ENCODE results near the gene RAPGEF2. TPM values are rescaled to one million over a fixed set of nuclear protein-coding genes. Genes with fewer than 3 reads are reported as not detected.

The RAPGEF2 gene
- total RNA-seq, 2 donors from 2014 or later = 13.6 to 21.3 TPM

- H3K36me3 Mint-ChIP-seq (ENCODE audit: insufficient read depth in 2 of 2) = peaks cover 0 to 1% of the 10 kb centered on the region in 2 donors
- H3K4me1 Mint-ChIP-seq (ENCODE audit: low read depth) = peaks cover 19% of the 10 kb centered on the region
- H3K27ac Mint-ChIP-seq = peak overlapping the region; percentile 90
- no peak for ATAC-seq (replicated peaks in 1 of 2)
- peak overlapping the region in 1 of 2 donors; percentile 80 for H3K4me3 Mint-ChIP-seq
- no peak for DNase-seq
- H3K9me3 Mint-ChIP-seq = no peaks in the 10 kb centered on the region
- no peaks in the 10 kb centered on the region for H3K27me3 Mint-ChIP-seq (ENCODE audit: low read depth)
Observed at GRCh38 chr4:159126716-159127115, 23.8 kb downstream of the RAPGEF2 start.

- Mint-ChIP-seq H3K4me3 (no peak overlapping the region), H3K9me3 (no peaks in the 10 kb centered on the region), H3K4me1 (ENCODE audit: low read depth) (peaks cover 19% of the 10 kb centered on the region), H3K27ac (no peak overlapping the region), H3K27me3 (ENCODE audit: low read depth) (no peaks in the 10 kb centered on the region), H3K36me3 (ENCODE audit: insufficient read depth in 2 of 2) (peaks cover 0 to 1% of the 10 kb centered on the region in 2 donors)
- ATAC-seq (replicated peaks in 1 of 2) (no peak), DNase-seq (no peak)
Observed at GRCh38 chr4:159127745-159128518, 25.1 kb downstream of the RAPGEF2 start.

- DNase-seq = no peak
- no peaks in the 10 kb centered on the region for H3K36me3 Mint-ChIP-seq (ENCODE audit: insufficient read depth in 2 of 2)
- no peak for ATAC-seq (replicated peaks in 1 of 2)
- peaks cover 0 to 1% of the 10 kb centered on the region in 2 donors for H3K9me3 Mint-ChIP-seq
- peaks cover 23% of the 10 kb centered on the region for H3K4me1 Mint-ChIP-seq (ENCODE audit: low read depth)
- no peaks in the 10 kb centered on the region for H3K27me3 Mint-ChIP-seq (ENCODE audit: low read depth)
- H3K27ac Mint-ChIP-seq = no peak overlapping the region
- H3K4me3 Mint-ChIP-seq = no peak overlapping the region
Observed at GRCh38 chr4:159129814-159130550, 27.1 kb downstream of the RAPGEF2 start.

- H3K27me3 Mint-ChIP-seq (ENCODE audit: low read depth) = no peaks in the 10 kb centered on the region
- H3K4me3 Mint-ChIP-seq = no peak overlapping the region
- DNase-seq (no peak), ATAC-seq (replicated peaks in 1 of 2) (no peak)
- peaks cover 12% of the 10 kb centered on the region for H3K4me1 Mint-ChIP-seq (ENCODE audit: low read depth)
- H3K27ac Mint-ChIP-seq = no peak overlapping the region
- H3K9me3 Mint-ChIP-seq = peaks cover 0 to 1% of the 10 kb centered on the region in 2 donors
- no peaks in the 10 kb centered on the region for H3K36me3 Mint-ChIP-seq (ENCODE audit: insufficient read depth in 2 of 2)
Observed at GRCh38 chr4:159131564-159131963, 28.7 kb downstream of the RAPGEF2 start.

GRCh38 chr4:159134429-159134828 is 31.6 kb downstream of the RAPGEF2 start:
- Mint-ChIP-seq H3K9me3 (peaks cover 0 to 1% of the 10 kb centered on the region in 2 donors), H3K4me1 (ENCODE audit: low read depth) (peaks cover 24% of the 10 kb centered on the region), H3K27ac (no peak overlapping the region), H3K27me3 (ENCODE audit: low read depth) (no peaks in the 10 kb centered on the region), H3K36me3 (ENCODE audit: insufficient read depth in 2 of 2) (no peaks in the 10 kb centered on the region), H3K4me3 (no peak overlapping the region)
- ATAC-seq (replicated peaks in 1 of 2) (no peak), DNase-seq (no peak)

GRCh38 chr4:159137176-159137575 is 34.3 kb downstream of the RAPGEF2 start:
- peaks cover 20% of the 10 kb centered on the region for H3K4me1 Mint-ChIP-seq (ENCODE audit: low read depth)
- no peaks in the 10 kb centered on the region for H3K36me3 Mint-ChIP-seq (ENCODE audit: insufficient read depth in 2 of 2)
- H3K27me3 Mint-ChIP-seq (ENCODE audit: low read depth) = no peaks in the 10 kb centered on the region
- DNase-seq = no peak
- ATAC-seq (replicated peaks in 1 of 2) = no peak
- H3K27ac Mint-ChIP-seq = no peak overlapping the region
- no peak overlapping the region for H3K4me3 Mint-ChIP-seq
- H3K9me3 Mint-ChIP-seq = peaks cover 0 to 1% of the 10 kb centered on the region in 2 donors

- ATAC-seq (replicated peaks in 1 of 2) = no peak
- H3K4me3 Mint-ChIP-seq = no peak overlapping the region
- no peaks in the 10 kb centered on the region for H3K27me3 Mint-ChIP-seq (ENCODE audit: low read depth)
- peaks cover 0 to 1% of the 10 kb centered on the region in 2 donors for H3K9me3 Mint-ChIP-seq
- peaks cover 20% of the 10 kb centered on the region for H3K4me1 Mint-ChIP-seq (ENCODE audit: low read depth)
- no peak for DNase-seq
- no peak overlapping the region for H3K27ac Mint-ChIP-seq
- H3K36me3 Mint-ChIP-seq (ENCODE audit: insufficient read depth in 2 of 2) = no peaks in the 10 kb centered on the region
Observed at GRCh38 chr4:159138436-159138835, 35.6 kb downstream of the RAPGEF2 start.

GRCh38 chr4:159141193-159141592 is 38.3 kb downstream of the RAPGEF2 start:
- Mint-ChIP-seq H3K4me1 (ENCODE audit: low read depth) (peaks cover 20% of the 10 kb centered on the region), H3K36me3 (ENCODE audit: insufficient read depth in 2 of 2) (no peaks in the 10 kb centered on the region), H3K4me3 (no peak overlapping the region), H3K27me3 (ENCODE audit: low read depth) (no peaks in the 10 kb centered on the region), H3K9me3 (no peaks in the 10 kb centered on the region), H3K27ac (no peak overlapping the region)
- DNase-seq (no peak), ATAC-seq (replicated peaks in 1 of 2) (no peak)

GRCh38 chr4:159142241-159142640 is 39.4 kb downstream of the RAPGEF2 start:
- H3K27ac Mint-ChIP-seq = no peak overlapping the region
- H3K36me3 Mint-ChIP-seq (ENCODE audit: insufficient read depth in 2 of 2) = no peaks in the 10 kb centered on the region
- H3K4me1 Mint-ChIP-seq (ENCODE audit: low read depth) = peaks cover 19% of the 10 kb centered on the region
- H3K27me3 Mint-ChIP-seq (ENCODE audit: low read depth) = no peaks in the 10 kb centered on the region
- no peak for ATAC-seq (replicated peaks in 1 of 2)
- no peak for DNase-seq
- H3K9me3 Mint-ChIP-seq = no peaks in the 10 kb centered on the region
- no peak overlapping the region for H3K4me3 Mint-ChIP-seq

- DNase-seq = no peak
- Mint-ChIP-seq H3K27me3 (ENCODE audit: low read depth) (no peaks in the 10 kb centered on the region), H3K27ac (no peak overlapping the region), H3K4me1 (ENCODE audit: low read depth) (peaks cover 15% of the 10 kb centered on the region), H3K9me3 (no peaks in the 10 kb centered on the region), H3K4me3 (no peak overlapping the region), H3K36me3 (ENCODE audit: insufficient read depth in 2 of 2) (no peaks in the 10 kb centered on the region)
- no peak for ATAC-seq (replicated peaks in 1 of 2)
Observed at GRCh38 chr4:159142681-159143384, 40.0 kb downstream of the RAPGEF2 start.

GRCh38 chr4:159143687-159144086 is 40.8 kb downstream of the RAPGEF2 start:
- H3K27ac Mint-ChIP-seq = no peak overlapping the region
- H3K27me3 Mint-ChIP-seq (ENCODE audit: low read depth) = no peaks in the 10 kb centered on the region
- H3K36me3 Mint-ChIP-seq (ENCODE audit: insufficient read depth in 2 of 2) = no peaks in the 10 kb centered on the region
- ATAC-seq (replicated peaks in 1 of 2) (no peak), DNase-seq (no peak)
- H3K4me3 Mint-ChIP-seq = no peak overlapping the region
- H3K4me1 Mint-ChIP-seq (ENCODE audit: low read depth) = peaks cover 9% of the 10 kb centered on the region
- no peaks in the 10 kb centered on the region for H3K9me3 Mint-ChIP-seq

- Mint-ChIP-seq H3K9me3 (no peaks in the 10 kb centered on the region), H3K36me3 (ENCODE audit: insufficient read depth in 2 of 2) (no peaks in the 10 kb centered on the region), H3K27me3 (ENCODE audit: low read depth) (no peaks in the 10 kb centered on the region), H3K4me3 (no peak overlapping the region), H3K4me1 (ENCODE audit: low read depth) (peaks cover 5% of the 10 kb centered on the region), H3K27ac (no peak overlapping the region)
- DNase-seq = no peak
- no peak for ATAC-seq (replicated peaks in 1 of 2)
Observed at GRCh38 chr4:159144112-159144694, 41.3 kb downstream of the RAPGEF2 start.
